Hematopoietic multipotent progenitor cell treated with erythropoietin and hydrocortisone succinate and interleukin-3 and kit ligand, for 6 days (in vitro differentiated cells): ENCODE data around the gene GSE1.

Experiments
- DNase-seq: peaks from one replicate; pipeline ENCODE4 v3.0.0-alpha.2; 2015

Gene GSE1

GRCh38 chr16:85621698-85622428 is 8.7 kb downstream of the GSE1 start:
- no peak for DNase-seq

GRCh38 chr16:85622683-85623082 is 9.6 kb downstream of the GSE1 start:
- DNase-seq: no peak

- DNase-seq: no peak
These were observed 10.1 kb downstream of the GSE1 start for GRCh38 chr16:85623250-85623649.

GRCh38 chr16:85623997-85624601 is 11.0 kb downstream of the GSE1 start:
- no peak for DNase-seq

GRCh38 chr16:85624646-85625045 is 11.5 kb downstream of the GSE1 start:
- no peak for DNase-seq

- DNase-seq: peak; percentile 74
These were observed 11.9 kb downstream of the GSE1 start for GRCh38 chr16:85625053-85625452.

GRCh38 chr16:85625485-85626117 is 12.5 kb downstream of the GSE1 start:
- no peak for DNase-seq

- peak; percentile 65 for DNase-seq
These were observed 13.3 kb downstream of the GSE1 start for GRCh38 chr16:85626191-85626981.

- no peak for DNase-seq
These were observed 14.0 kb downstream of the GSE1 start for GRCh38 chr16:85627089-85627488.

GRCh38 chr16:85627526-85628264 is 14.6 kb downstream of the GSE1 start:
- DNase-seq: no peak

GRCh38 chr16:85628265-85628556 is 15.1 kb downstream of the GSE1 start:
- DNase-seq: no peak

- DNase-seq: peak; percentile 65
These were observed 15.5 kb downstream of the GSE1 start for GRCh38 chr16:85628645-85629044.

- DNase-seq: no peak
These were observed 16.2 kb downstream of the GSE1 start for GRCh38 chr16:85629326-85629725.

GRCh38 chr16:85629853-85630252 is 16.7 kb downstream of the GSE1 start:
- no peak for DNase-seq

GRCh38 chr16:85631230-85631629 is 18.1 kb downstream of the GSE1 start:
- no peak for DNase-seq

GRCh38 chr16:85631802-85632393 is 18.8 kb downstream of the GSE1 start:
- no peak for DNase-seq

- no peak for DNase-seq
These were observed 19.8 kb downstream of the GSE1 start for GRCh38 chr16:85632709-85633437.

- no peak for DNase-seq
These were observed 20.3 kb downstream of the GSE1 start for GRCh38 chr16:85633438-85633743.

- DNase-seq: no peak
These were observed 20.8 kb downstream of the GSE1 start for GRCh38 chr16:85633888-85634287.

- DNase-seq: no peak
These were observed 21.8 kb downstream of the GSE1 start for GRCh38 chr16:85634747-85635544.

GRCh38 chr16:85635545-85636140 is 22.5 kb downstream of the GSE1 start:
- DNase-seq: no peak
